GM12892 (cell line): ENCODE results near the gene EPHA1.

Experiments
- POLR2A ChIP-seq: IDR thresholded peaks from 2 replicates; pipeline ENCODE4 v1.6.1; 2011; ENCODE audit warnings: low read depth, low read length, control low read depth
- POLR2AphosphoS5 ChIP-seq: IDR thresholded peaks from 2 replicates; pipeline ENCODE4 v1.6.1; 2011; ENCODE audit warnings: low read depth, low read length, control low read depth
- TAF1 ChIP-seq: IDR thresholded peaks from 2 replicates; pipeline ENCODE4 v1.6.1; 2011; ENCODE audit warnings: low read depth, mild to moderate bottlenecking, control low read depth, low read length, borderline replicate concordance

DNA sequence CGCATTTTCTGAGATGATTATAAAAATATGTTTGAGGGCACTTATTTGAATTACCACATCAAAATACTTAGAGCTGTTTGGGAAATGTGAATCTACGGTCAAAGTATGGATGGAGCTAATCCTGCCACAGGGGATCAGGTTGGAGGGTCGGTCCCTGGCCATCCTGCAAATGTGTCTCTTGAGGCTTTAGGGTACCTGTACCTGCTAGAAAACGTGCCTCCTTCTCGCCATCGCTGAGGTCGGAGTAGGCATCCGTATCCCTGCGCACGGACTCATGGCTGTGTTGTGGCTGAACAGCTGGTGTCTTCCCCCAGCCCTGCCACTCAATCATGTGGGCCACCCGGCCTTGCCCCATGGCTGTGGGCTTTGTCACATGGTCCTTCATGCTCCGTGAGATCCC is 50.0 kb downstream of the EPHA1 start:
- no peak for TF ChIP-seq POLR2AphosphoS5
- TF ChIP-seq POLR2A, result no peak
- no peak for TF ChIP-seq TAF1
